SK-N-SH (cell line): ENCODE data around the gene TMEM234.

Experiments
- CTCF ChIP-seq: fragments of 200-600 bp; sonication (generic); IDR thresholded peaks from 2 replicates; pipeline ENCODE4 v1.6.1; 2017; ENCODE audit warnings: antibody characterized with exemption, mild to moderate bottlenecking, moderate library complexity
- EP300 ChIP-seq, 2 experiments: IDR thresholded peaks; 2 replicates each; pipeline versions ENCODE4 v1.4.0 to v1.6.1; 2012; ENCODE audit warnings: borderline replicate concordance in 1 of 2, low read depth in 1 of 2, low read length in 1 of 2
- MXI1 ChIP-seq: IDR thresholded peaks from 2 replicates; pipeline ENCODE4 v1.6.1; 2012; ENCODE audit warnings: mild to moderate bottlenecking, low read depth, low read length, improper control_type of control experiment
- POLR2AphosphoS5 ChIP-seq: IDR thresholded peaks from 2 replicates; pipeline ENCODE4 v1.6.1; 2012; ENCODE audit warnings: low read depth, low read length
- RAD21 ChIP-seq: IDR thresholded peaks from 2 replicates; pipeline ENCODE4 v1.6.1; 2012; ENCODE audit warnings: mild to moderate bottlenecking, low read length
- RCOR1 ChIP-seq: fragments of 150-350 bp; IDR thresholded peaks from 2 replicates; pipeline ENCODE4 v1.6.1; 2017; ENCODE audit warnings: antibody characterized with exemption, low read length
- REST ChIP-seq: IDR thresholded peaks from 2 replicates; pipeline ENCODE4 v1.6.1; 2012; ENCODE audit warnings: mild to moderate bottlenecking, low read depth, low read length, moderate library complexity
- RXRA ChIP-seq: IDR thresholded peaks from 2 replicates; pipeline ENCODE4 v1.4.0; 2012; ENCODE audit warnings: low read depth, mild to moderate bottlenecking, borderline replicate concordance
- USF1 ChIP-seq: IDR thresholded peaks from 2 replicates; pipeline ENCODE4 v1.4.0; 2012; ENCODE audit warnings: low read depth, borderline replicate concordance

DNA sequence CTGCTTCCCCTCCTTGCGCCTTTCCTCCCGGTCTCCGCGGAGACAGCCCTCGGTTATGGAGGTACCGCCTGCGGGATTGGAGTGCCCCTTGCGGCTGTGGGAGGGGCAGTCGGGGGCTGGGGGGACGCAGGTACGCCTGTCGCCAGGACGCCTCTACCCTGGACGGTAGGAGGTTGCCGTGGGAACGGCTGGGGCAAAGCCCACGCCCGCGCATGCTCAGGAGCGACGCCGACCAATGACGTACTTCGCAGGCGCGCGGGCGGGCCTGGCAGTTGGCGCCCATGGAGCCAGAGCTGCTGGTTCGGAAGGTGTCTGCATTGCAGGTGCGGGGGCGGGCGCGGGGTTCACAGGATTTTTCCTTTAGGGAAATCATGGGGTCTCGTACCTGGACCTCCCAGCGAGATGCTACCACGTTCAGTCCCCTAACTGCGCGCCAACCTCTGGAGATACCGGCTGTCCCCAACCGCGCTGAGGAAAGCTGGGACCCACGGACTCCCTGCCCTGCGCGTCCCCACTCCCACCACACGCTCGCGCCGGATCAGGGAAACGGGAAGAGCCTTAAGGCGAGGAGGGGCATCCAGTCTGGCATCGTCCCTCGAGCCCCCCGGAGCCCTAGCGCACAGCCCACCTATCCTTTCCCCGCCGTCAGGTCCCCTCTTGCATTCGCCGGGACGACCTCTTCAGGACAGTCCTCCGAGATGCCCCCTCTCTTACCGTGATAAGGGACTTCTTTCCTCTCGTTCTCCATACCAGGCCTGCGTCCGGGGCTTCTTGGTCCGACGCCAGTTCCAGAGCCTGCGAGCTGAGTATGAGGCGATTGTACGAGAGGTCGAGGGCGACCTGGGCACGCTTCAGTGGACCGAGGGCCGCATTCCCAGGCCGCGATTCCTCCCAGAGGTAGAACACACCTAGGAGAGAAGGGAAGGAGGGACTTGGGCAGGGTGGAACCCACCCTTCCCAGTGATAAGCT is 16.5 kb downstream of the TMEM234 start, which contains the start of gene IQCC:
- no peak for TF ChIP-seq RAD21
- TF ChIP-seq CTCF: no peak
- TF ChIP-seq REST: 0 out of 2 replicates have a peak, but pooled peaks have one; percentile 3
- TF ChIP-seq EP300 (IDR thresholded peaks at IDR 0.05; ENCODE audit: borderline replicate concordance in 1 of 2, low read depth in 1 of 2, low read length in 1 of 2): no peak
- TF ChIP-seq USF1: no peak
- TF ChIP-seq RCOR1: no peak
- peak; percentile 93 for TF ChIP-seq POLR2AphosphoS5
- no peak for TF ChIP-seq RXRA
- peak; percentile 82; the same call in 1 of the 2 replicates for TF ChIP-seq MXI1
